ENCODE data around the gene BEGAIN. TPM values are rescaled to one million over a fixed set of nuclear protein-coding genes. Genes with fewer than 3 reads are reported as not detected.

The BEGAIN gene
- total RNA-seq, 4 donors from 2014 or later, result 2.6 to 16.5 (median 4.4) TPM; not detected in 1

DNA sequence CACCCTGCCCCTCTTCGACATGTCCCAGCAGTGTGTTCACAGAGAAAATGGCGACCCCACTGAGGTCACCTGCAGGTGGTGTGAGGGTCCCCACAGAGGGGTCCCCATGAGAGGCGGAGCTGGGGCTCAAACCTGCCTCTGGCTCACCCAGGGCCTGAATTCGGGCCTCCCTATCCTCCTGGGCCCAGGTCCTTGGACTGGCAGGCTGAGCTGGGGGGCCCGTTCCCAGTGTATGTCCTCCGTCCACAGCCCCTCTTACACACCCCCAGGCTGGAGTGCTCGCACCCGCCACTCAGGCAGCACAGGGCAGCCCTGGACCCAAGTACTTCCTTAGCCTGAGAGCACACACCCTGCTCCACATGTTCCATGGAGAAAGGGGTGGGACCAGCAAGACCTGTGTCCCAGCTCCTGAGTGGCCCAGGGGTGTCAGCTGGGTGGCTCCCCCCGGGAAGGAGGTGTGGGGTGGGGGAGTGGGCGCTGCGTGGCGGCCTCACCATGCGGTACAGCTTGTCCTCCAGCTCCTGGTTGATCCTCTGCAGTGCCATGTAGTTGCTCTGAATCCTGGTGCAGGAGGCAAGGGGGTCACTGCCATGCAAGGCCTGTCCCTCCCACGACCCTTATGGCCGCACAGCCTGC, 42.6 kb downstream of the BEGAIN start:
- Histone ChIP-seq H3K4me1 (peaks cover 0 to 7% of the 10 kb centered on the region in 2 donors), H3K27ac (no peak overlapping the region), H3K9me3 (no peaks in the 10 kb centered on the region), H3K4me3 (no peak overlapping the region), H3K36me3 (no peaks in the 10 kb centered on the region), H3K27me3 (no peaks in the 10 kb centered on the region)
- TF ChIP-seq POLR2A (IDR thresholded peaks at IDR 0.05) (no peak), CTCF (IDR thresholded peaks at IDR 0.05) (no peak)
- intact Hi-C loops (cut with DNase I; ENCODE audit: low total_unique reads), result no loop called here
- no peak for DNase-seq

DNA sequence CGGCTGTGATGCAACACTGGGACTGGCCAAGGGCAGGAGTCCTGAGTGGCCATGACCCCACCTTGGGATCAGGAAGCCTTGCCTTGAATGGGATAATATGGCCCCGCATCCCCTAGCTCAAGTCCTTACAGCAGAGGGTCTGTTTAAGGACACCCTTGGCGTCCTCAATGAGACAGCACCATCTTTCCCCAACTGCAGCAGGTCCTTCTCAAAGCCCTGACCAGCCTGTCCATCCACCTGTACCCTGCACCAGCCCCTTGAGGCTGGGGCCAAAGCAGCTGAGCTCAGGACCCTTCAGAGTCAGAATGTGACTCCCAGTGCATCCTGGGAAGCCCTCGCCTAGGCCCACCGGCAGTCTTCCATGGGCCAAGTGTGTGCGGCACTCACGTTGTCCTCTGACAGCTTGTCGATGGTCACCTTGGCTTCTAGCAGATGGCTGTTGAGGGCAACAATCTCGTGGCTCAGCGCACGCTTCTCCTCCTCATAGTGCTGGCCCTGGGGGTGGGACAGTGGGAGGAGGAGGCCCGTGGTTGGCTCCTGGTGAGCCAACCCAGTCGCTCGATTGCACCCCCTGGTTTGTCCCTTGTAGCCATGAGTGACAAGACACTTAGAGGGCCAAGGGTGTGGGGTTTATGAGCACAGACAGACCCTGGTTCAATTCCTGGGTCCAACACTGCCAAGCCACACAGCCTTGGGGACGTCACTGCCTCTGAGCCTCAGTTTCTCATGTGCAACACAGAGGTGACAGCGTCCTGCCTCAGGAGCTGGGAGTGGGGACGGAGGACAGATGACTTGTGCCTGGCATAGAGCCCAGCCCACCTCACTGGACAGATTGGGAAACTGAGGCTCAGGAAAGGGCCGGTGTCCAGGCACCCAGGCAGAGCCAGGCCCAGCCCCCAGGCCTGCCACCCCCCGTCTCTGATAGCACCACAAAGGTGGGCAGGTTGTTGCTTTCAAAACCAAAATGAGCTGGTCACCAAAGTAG, 43.5 kb downstream of the BEGAIN start:
- DNase-seq, result no peak
- H3K9me3 ChIP-seq, result no peaks in the 10 kb centered on the region
- intact Hi-C loops (cut with DNase I; ENCODE audit: low total_unique reads), result no loop called here
- no peaks in the 10 kb centered on the region for H3K27me3 ChIP-seq
- peaks cover 0 to 7% of the 10 kb centered on the region in 2 donors for H3K4me1 ChIP-seq
- no peak overlapping the region for H3K27ac ChIP-seq
- H3K4me3 ChIP-seq, result no peak overlapping the region
- H3K36me3 ChIP-seq, result no peaks in the 10 kb centered on the region
- TF ChIP-seq CTCF (IDR thresholded peaks at IDR 0.05) (no peak), POLR2A (IDR thresholded peaks at IDR 0.05) (no peak)

GRCh38 chr14:100542619-100543205, 44.5 kb downstream of the BEGAIN start:
- no peak overlapping the region for H3K27ac ChIP-seq
- no peak for DNase-seq
- H3K27me3 ChIP-seq, result no peaks in the 10 kb centered on the region
- no peak for TF ChIP-seq POLR2A (IDR thresholded peaks at IDR 0.05)
- no peak for TF ChIP-seq CTCF (IDR thresholded peaks at IDR 0.05)
- intact Hi-C loops (cut with DNase I; ENCODE audit: low total_unique reads), result no loop called here
- H3K4me3 ChIP-seq, result no peak overlapping the region
- H3K36me3 ChIP-seq, result no peaks in the 10 kb centered on the region
- H3K9me3 ChIP-seq, result no peaks in the 10 kb centered on the region
- peaks cover 0 to 2% of the 10 kb centered on the region in 2 donors for H3K4me1 ChIP-seq

DNA sequence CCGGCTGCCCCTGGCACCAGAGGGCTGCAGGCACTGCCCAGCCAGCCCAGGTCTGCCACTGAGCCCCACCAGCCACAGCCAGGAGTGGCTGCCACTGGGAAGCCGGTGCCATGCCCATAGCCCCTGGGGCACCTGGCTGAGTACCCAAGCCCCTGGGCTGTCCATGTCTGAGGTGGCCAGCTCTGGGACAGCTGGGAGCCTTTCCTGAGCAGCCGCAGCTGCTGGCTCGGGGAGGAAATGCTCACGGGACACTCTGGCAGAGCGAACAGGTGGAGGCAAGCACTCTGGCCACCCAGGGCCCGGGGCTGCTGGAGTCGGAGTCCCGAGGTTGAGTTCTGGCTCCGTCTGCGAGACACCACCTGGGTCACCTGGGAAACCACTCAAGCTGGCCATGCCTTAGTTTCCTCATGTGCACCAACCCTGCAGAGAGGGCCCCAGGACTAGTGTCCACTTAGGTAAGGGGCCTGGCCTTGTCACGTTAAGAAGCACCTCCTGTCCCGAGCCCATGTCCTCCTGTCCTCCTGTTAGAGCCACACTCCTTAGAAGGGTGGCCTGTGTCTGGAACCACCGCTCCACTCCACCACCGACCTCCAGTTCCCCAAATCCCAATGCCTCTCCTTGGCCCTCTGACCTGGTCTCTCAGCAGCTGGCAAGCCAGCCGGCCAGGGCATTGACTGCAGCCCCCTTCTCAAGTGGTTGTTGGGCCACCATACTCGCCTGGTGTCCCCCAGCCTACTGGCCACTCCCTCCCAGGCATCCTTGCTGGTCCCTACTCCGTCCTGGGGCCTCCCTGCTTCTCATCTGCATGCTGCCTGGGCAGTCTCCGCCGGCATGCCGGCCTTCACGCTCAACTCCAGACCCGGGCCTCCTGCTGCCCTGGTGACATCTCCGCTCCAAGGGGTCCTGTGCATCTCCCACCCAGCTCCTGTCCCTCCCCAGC, 45.3 kb downstream of the BEGAIN start:
- Histone ChIP-seq H3K4me1 (no peaks in the 10 kb centered on the region), H3K27ac (no peak overlapping the region), H3K36me3 (no peaks in the 10 kb centered on the region), H3K4me3 (no peak overlapping the region), H3K27me3 (no peaks in the 10 kb centered on the region), H3K9me3 (no peaks in the 10 kb centered on the region)
- DNase-seq, result no peak
- TF ChIP-seq CTCF (IDR thresholded peaks at IDR 0.05), result no peak
- no peak for TF ChIP-seq POLR2A (IDR thresholded peaks at IDR 0.05)
- intact Hi-C loops (cut with DNase I; ENCODE audit: low total_unique reads), result no loop called here
